HG02885 (cell line): ENCODE data around the gene SNX3.
"Not testable (repeated sequence)": the region's sequence is repeated elsewhere in the genome, so short reads cannot be mapped to it uniquely, and the experiment has no call there.

Experiments
- ATAC-seq: cut with Tn5 transposase; IDR thresholded peaks from one replicate; pipeline ENCODE4 v1.9.1; 2021; ENCODE audit warnings: mild to moderate bottlenecking; ENCODE audit not compliant: unreplicated experiment, poor library complexity

SNX3 gene

GRCh38 chr6:108263371-108263770 lies 2.5 kb upstream of the SNX3 start:
- ATAC-seq: no peak

GRCh38 chr6:108260126-108260808 lies 573 bp downstream of the SNX3 start:
- ATAC-seq: peak; percentile 9

DNA sequence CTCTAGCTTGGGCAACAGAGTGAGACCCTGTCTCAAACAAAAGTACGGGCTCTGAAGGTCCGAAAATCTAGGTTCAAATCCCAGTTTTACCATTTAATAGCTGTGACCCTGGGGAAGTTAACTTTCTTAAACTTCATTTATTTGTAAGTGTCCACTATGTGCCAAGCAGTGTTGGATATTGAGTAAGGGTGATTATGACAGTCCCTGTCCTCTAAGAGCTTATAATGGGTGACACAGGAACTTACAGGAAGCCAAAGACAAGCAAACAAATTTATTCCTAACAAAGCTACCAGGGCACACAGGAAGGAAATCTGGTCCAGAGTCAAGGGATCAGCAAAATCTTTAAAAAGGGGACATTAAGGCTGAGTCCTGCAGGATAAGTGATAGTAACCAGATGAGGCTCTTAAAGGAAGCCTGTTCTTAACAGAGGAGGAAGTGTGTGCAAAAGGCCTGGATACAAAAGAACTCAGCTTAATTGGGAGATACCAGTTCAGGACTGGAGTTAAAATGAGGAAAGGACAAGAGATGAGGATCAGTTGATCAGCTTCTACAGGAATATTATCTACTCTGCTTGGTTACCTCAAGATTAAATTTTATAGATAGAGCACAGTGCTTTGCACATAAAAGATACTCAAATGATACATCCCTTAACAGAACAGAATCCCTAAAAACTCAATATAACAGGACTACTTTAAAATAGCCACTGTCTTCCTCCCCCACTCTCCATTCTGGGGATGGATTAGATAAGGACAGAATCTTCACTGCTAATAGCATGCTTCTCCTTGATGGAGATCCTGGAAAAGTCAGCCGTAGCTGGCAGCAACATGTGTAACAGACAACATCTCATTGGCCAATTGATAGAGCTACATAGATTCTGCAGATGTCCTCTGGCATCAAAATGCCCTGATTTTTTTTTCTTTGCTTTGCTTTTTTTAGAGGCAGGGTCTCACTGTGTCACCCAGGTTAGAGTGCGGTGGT lies 6.1 kb downstream of the SNX3 start:
- ATAC-seq: no peak

GRCh38 chr6:108253241-108253640 lies 7.6 kb downstream of the SNX3 start:
- ATAC-seq: no peak

GRCh38 chr6:108252055-108252454 lies 8.8 kb downstream of the SNX3 start:
- no peak for ATAC-seq

- ATAC-seq: no peak
Observed at GRCh38 chr6:108251252-108251651, 9.6 kb downstream of the SNX3 start.

DNA sequence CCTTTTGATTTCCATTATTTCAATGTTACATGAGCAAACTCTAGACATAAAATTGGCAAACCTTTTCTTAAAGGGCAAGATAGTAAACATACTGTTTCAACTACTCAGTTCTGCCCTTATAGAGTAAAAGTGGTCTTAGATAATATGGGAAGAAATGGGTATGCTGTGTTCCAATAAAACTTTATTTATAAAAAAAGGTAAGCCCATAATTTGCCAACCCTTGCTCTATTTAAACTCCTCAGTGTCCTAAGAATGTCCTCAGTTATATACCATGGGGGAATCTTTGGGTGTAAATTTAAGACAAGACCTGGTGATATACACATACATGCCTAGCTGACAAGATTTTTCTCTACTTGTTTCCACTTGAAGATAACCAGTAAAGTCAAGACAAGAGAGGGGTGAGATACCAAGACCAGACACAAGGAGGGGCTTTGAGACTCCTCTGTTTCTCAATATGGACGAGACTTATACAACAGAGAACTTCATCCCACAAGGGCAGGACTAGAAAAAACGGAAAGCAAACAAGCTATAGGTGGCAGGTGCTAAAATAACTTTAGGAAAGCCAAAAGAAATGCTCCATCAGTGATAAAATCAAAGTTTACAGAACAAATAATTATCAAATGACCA lies 10.5 kb downstream of the SNX3 start:
- ATAC-seq: peak; percentile 57

- ATAC-seq: no peak
Observed at GRCh38 chr6:108247965-108248536, 12.8 kb downstream of the SNX3 start.

DNA sequence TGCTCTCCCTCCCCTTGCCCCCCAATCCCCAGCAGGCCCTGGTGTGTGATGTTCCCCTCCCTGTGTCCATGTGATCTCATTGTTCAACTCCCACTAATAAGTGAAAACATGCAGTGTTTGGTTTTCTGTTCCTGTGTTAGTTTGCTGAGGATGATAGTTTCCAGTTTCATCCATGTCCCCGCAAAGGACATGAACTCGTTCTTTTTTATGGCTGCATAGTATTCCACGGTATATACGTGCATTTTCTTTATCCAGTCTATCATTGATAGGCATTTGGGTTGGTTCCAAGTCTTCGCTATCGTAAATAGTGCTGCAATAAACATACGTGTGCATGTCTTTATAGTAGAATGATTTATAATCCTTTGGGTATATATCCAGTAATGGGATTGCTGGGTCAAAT lies 15.7 kb downstream of the SNX3 start:
- not testable (repeated sequence) for ATAC-seq

DNA sequence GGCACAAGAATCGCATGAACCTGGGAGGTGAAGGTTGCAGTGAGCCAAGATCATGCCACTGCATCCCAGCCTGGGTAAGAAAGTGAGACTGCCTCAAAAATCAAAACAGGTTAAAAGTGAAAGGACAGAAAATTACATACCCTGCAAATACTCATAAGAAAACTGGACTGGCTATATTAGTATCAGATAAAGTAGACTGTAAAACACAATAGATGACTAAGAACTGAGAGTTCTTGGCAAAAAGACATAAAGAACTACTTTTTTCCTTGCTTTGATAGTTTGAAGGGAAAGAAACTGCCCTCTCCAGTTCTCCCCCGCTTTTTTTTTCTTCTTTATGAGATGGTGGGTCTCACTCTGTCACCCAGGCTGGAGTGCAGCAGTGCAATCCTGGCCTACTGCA lies 17.0 kb downstream of the SNX3 start:
- no peak for ATAC-seq

- no peak for ATAC-seq
Observed at GRCh38 chr6:108242721-108243120, 18.1 kb downstream of the SNX3 start.

DNA sequence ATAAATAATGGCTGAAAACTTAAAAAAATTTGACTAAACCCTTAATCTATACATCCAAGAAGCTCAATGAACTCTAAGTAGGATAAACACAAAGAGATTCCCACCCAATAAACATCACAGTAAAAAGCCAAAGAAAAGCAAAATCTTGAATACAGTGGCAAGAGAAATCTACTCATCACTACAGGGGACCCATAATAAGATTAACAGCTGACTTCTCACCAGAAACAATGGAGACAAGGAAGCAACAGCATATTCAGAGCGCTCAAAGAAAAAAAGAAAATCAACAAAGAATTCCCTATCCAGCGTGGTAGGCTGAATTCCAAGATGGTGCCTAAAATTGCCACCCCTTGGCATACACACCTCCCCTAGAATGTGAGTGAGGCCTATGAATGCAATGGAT lies 18.6 kb downstream of the SNX3 start:
- no peak for ATAC-seq

DNA sequence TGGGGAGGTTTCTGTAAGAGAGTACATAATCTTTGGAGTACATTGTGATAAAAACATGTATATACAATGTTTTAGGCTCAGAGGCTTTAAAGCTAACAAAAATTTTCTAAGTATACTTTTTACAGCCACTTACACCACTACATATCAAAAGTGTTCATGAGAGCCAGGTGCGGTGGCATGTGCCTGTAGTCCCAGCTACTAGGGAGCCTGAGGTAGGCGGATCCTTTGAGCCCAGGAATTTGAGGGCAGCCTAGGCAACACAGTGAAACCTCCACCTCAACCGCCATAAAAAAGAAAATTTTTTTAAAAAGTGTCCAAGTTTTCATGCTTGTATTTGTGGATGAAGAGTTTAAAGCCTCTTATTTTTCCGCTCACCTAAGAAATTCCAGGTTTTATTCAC lies 22.5 kb downstream of the SNX3 start:
- no peak for ATAC-seq

DNA sequence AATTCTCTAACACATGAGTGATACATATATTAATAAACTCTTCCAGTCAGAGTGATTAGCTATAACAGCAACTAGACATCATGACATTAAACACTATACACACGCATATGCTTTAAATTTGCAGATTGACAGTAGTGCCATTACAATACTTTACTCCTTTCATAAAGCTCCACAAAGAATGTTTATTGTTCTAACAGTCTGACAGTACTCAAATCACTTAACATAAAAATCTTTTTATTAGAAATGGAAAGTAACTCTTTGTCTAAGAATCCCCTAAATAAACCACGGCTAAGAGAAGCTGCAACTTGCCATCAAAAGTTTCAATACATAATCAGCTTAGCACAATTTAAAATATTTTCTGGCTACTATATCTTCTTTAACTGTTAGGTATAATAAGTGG lies 24.0 kb downstream of the SNX3 start:
- no peak for ATAC-seq

DNA sequence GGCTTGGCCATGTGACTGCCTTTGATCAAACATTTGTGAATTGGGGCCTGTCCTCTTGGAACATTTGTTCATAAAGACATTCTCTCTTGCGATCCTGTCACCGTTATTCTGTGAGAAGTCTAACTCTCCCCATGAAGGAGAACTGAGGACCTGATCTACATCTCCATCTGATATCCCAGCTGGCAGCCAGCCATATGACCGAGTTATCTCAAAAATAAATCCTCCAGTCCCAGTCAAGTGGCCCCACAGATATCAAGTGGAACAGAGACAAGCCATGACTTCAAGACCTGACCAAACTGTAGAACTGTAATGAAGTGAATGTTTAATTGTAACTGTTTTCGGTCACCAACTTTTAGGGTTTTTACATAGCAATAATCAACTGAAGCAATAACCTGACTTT lies 25.7 kb downstream of the SNX3 start:
- ATAC-seq: no peak

DNA sequence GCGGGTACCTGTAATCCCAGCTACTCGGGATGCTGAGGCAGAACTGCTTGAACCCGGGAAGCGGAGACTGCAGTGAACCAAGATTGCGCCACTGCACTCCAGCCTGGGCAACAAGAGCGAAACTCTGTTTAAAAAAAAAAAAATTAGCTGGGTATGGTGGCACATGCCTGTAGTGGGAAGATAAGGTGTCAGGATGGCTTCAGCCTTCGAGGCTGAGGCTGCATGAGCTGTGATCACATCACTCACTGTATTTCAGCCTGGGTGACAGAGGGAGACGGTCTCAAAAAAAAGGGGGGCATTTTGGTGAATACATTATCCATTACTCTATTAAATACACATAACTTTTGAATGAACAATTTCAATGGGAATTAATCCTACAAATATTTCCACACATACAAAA lies 32.4 kb downstream of the SNX3 start:
- ATAC-seq: no peak

DNA sequence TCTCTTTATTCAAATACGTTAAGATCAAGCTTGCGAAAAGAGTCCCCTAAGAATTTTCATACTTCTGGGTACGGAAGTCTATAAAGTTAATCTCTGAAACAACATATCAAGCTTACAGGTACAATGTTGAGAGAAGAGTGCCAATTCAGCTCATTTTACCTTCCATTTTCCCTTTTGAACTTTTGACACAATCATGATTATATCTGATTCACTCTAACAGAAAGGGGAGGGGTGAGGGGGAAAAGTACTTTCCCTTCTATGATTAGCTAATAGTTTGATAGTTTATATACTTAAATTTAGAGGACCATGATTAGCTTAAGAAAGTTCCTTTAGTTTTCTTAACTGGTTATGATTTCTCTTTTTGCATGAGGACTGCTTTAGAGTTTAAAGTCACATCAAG lies 33.5 kb downstream of the SNX3 start:
- no peak for ATAC-seq

- ATAC-seq: no peak
Observed at GRCh38 chr6:108222504-108222903, 38.3 kb downstream of the SNX3 start.

DNA sequence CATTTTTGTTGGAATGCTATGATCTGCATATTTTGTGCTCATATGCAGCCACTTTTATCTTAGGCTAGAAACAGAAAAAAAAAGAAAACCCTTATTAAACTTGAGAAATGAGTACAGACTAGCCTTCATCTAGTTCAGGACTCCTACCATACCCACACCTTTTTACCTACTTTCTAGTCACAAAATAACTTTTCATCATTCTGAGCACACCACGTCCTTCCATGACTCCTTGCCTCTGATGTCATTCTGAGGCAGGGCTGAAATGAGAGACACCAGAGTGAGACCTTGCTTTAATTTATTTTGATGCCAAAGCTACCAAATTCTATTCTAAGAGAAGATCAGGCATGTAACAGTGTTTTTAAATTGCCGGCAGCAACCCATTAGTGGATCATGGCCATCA lies 38.8 kb downstream of the SNX3 start:
- no peak for ATAC-seq

- no peak for ATAC-seq
Observed at GRCh38 chr6:108211671-108212070, 49.2 kb downstream of the SNX3 start.

- ATAC-seq: no peak
Observed at GRCh38 chr6:108210556-108210955, 50.3 kb downstream of the SNX3 start.
